Loucy (cell line): ENCODE results near the gene OLFM1.

Source experiments
- CTCF ChIP-seq: fragments of 200-600 bp; sonication (generic); conservative IDR thresholded peaks from 2 replicates; pipeline ENCODE4 v1.5.1; 2014; ENCODE audit warnings: mild to moderate bottlenecking, antibody characterized with exemption, low read length
- EZH2phosphoT487 ChIP-seq: fragments of 200-600 bp; IDR thresholded peaks from 2 replicates; pipeline ENCODE4 v1.6.1; 2018; ENCODE audit warnings: antibody characterized with exemption, mild to moderate bottlenecking, moderate library complexity, borderline replicate concordance

- TF ChIP-seq CTCF = no peak
- no peak for TF ChIP-seq EZH2phosphoT487
Observed at GRCh38 chr9:135100241-135100681, 12.8 kb downstream of the OLFM1 start.
